ENCODE measurements around the gene CLEC16A. TPM values are rescaled to one million over a fixed set of nuclear protein-coding genes. Genes with fewer than 3 reads are reported as not detected.

CLEC16A gene
- total and polyA plus RNA-seq, 2 donors (not counting 1 experiment from before 2014, with no cell fraction given): 21.9 to 79.5 TPM

DNA sequence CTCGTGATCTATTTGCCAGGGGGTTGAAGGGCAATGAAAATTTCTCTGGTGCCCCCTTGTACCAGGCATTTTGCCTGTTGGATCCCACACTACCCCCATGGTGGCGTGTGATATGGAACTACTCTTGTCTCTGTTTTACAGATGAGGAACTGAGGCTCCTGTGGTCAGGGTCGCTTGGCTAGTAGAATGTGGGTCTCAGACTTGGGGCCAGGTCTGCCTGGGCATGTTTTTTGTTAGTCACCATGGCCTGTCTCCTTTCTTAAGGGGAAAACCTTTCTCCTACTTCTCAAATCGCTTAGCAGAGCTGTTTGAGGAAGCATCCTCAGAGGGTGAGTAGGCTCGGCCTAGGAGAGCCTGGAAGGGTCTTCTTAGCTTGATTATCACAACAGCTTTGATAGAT, 51.2 kb downstream of the CLEC16A start:
- no peaks in the 10 kb centered on the region for H3K27me3 Mint-ChIP-seq
- no peak overlapping the region for H3K4me3 ChIP-seq (ENCODE audit: control extremely low read depth in 1 of 5, extremely low read depth in 1 of 5, insufficient read depth in 1 of 5, low read depth in 2 of 5, low read length in 4 of 5)
- H2AFZ ChIP-seq (ENCODE audit: insufficient read depth, low read depth, low read length, poor library complexity, severe bottlenecking): no peak overlapping the region
- H3K9me3 ChIP-seq (ENCODE audit: control extremely low read depth in 1 of 3, control insufficient read depth in 2 of 3, insufficient read depth in 1 of 3, low read length in 2 of 3): no peaks in the 10 kb centered on the region
- H3K27ac Mint-ChIP-seq: no peak overlapping the region
- no peak for TF ChIP-seq EZH2 (IDR thresholded peaks at IDR 0.05; ENCODE audit: borderline replicate concordance, insufficient read depth, low read depth, low read length, poor library complexity, severe bottlenecking)
- TF ChIP-seq, protein P1, sequence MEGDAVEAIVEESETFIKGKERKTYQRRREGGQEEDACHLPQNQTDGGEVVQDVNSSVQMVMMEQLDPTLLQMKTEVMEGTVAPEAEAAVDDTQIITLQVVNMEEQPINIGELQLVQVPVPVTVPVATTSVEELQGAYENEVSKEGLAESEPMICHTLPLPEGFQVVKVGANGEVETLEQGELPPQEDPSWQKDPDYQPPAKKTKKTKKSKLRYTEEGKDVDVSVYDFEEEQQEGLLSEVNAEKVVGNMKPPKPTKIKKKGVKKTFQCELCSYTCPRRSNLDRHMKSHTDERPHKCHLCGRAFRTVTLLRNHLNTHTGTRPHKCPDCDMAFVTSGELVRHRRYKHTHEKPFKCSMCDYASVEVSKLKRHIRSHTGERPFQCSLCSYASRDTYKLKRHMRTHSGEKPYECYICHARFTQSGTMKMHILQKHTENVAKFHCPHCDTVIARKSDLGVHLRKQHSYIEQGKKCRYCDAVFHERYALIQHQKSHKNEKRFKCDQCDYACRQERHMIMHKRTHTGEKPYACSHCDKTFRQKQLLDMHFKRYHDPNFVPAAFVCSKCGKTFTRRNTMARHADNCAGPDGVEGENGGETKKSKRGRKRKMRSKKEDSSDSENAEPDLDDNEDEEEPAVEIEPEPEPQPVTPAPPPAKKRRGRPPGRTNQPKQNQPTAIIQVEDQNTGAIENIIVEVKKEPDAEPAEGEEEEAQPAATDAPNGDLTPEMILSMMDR (IDR thresholded peaks at IDR 0.05): no peak
- ChIA-PET CTCF (interaction anchor here (1.7 kb wide), 1 partner anchor 12 kb away, joined by 4 read pairs; no protein-coding TSS in a partner anchor), POLR2A (no interaction called here)
- WGBS (ENCODE audit: insufficient coverage): no CpG with 5 or more reads among the region's 5 CpGs
- peaks cover under 1% of the 10 kb centered on the region for H4K20me1 ChIP-seq (ENCODE audit: control insufficient read depth, insufficient read depth, low read length, poor library complexity, severe bottlenecking)
- no peak overlapping the region for H3K4me3 Mint-ChIP-seq
- no peak for DNase-seq
- peaks cover 4% of the 10 kb centered on the region for H3K79me2 ChIP-seq (ENCODE audit: control insufficient read depth, insufficient read depth, low read length)
- no peaks in the 10 kb centered on the region for H3K9me3 Mint-ChIP-seq (ENCODE audit: insufficient read depth)
- H3K4me1 Mint-ChIP-seq: no peaks in the 10 kb centered on the region
- H3K4me2 ChIP-seq (replicated peaks; ENCODE audit: low read depth, low read length, poor library complexity, severe bottlenecking): no peak overlapping the region
- no peak overlapping the region for H3K27ac ChIP-seq (ENCODE audit: low read length in 2 of 2)
- H3K9ac ChIP-seq (ENCODE audit: low read length): no peak overlapping the region
- intact Hi-C loops (cut with micrococcal nuclease): no loop called here
- H3K36me3 ChIP-seq (replicated peaks in 1 of 2; ENCODE audit: control extremely low read depth in 1 of 2, control insufficient read depth in 1 of 2, extremely low read depth in 1 of 2, insufficient read depth in 2 of 2, low read length in 1 of 2): peaks cover 0 to 60% of the 10 kb centered on the region in 2 experiments
- no peak for ATAC-seq (ENCODE audit: low read depth)
- no peaks in the 10 kb centered on the region for H3K4me1 ChIP-seq (ENCODE audit: control insufficient read depth in 2 of 2, insufficient read depth in 2 of 2, low read length in 2 of 2)
- no peaks in the 10 kb centered on the region for H3K27me3 ChIP-seq (replicated peaks in 1 of 4; ENCODE audit: control extremely low read depth in 1 of 4, control insufficient read depth in 3 of 4, insufficient read depth in 4 of 4, low read length in 3 of 4)

DNA sequence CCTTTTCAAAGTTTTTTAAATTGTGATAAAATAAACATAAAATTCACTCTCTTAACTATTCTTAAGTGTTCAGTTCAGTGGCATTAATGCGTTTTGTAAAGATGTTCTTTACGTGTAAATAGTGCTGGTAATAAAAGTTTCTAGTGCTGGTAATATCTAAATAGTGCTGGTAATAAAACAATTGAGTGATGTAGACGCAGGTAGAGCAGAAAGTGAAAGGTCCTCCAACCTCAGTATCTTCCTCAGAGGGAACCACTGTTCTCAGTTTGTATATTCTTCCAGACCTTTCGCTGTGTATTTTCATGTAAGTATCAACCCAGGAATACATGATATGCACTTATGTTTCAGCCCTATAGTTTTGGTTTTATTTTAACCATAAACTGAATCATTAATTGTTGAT, 53.1 kb downstream of the CLEC16A start:
- H3K79me2 ChIP-seq (ENCODE audit: control insufficient read depth, insufficient read depth, low read length): peaks cover 4% of the 10 kb centered on the region
- Mint-ChIP-seq H3K9me3 (ENCODE audit: insufficient read depth) (no peaks in the 10 kb centered on the region), H3K27me3 (no peaks in the 10 kb centered on the region), H3K4me3 (no peak overlapping the region), H3K4me1 (no peaks in the 10 kb centered on the region), H3K27ac (no peak overlapping the region)
- no peak overlapping the region for H3K27ac ChIP-seq (ENCODE audit: low read length in 2 of 2)
- H3K36me3 ChIP-seq (replicated peaks in 1 of 2; ENCODE audit: control extremely low read depth in 1 of 2, control insufficient read depth in 1 of 2, extremely low read depth in 1 of 2, insufficient read depth in 2 of 2, low read length in 1 of 2): peaks cover 0 to 48% of the 10 kb centered on the region in 2 experiments
- H3K9ac ChIP-seq (ENCODE audit: low read length): no peak overlapping the region
- DNase-seq (no peak), ATAC-seq (ENCODE audit: low read depth) (no peak)
- CTCF ChIA-PET: interaction anchor here (1.0 kb wide), 1 partner anchor 29 kb away, joined by 3 read pairs; no protein-coding TSS in a partner anchor
- H3K4me2 ChIP-seq (replicated peaks; ENCODE audit: low read depth, low read length, poor library complexity, severe bottlenecking): no peak overlapping the region
- intact Hi-C loops (cut with micrococcal nuclease): no loop called here
- no peaks in the 10 kb centered on the region for H3K27me3 ChIP-seq (replicated peaks in 1 of 4; ENCODE audit: control extremely low read depth in 1 of 4, control insufficient read depth in 3 of 4, insufficient read depth in 4 of 4, low read length in 3 of 4)
- no CpG with 5 or more reads among the region's 4 CpGs for WGBS (ENCODE audit: insufficient coverage)
- no peaks in the 10 kb centered on the region for H3K4me1 ChIP-seq (ENCODE audit: control insufficient read depth in 2 of 2, insufficient read depth in 2 of 2, low read length in 2 of 2)
- TF ChIP-seq, protein P1 (IDR thresholded peaks at IDR 0.05): no peak
- H2AFZ ChIP-seq (ENCODE audit: insufficient read depth, low read depth, low read length, poor library complexity, severe bottlenecking): no peak overlapping the region
- no peaks in the 10 kb centered on the region for H3K9me3 ChIP-seq (ENCODE audit: control extremely low read depth in 1 of 3, control insufficient read depth in 2 of 3, insufficient read depth in 1 of 3, low read length in 2 of 3)
- POLR2A ChIA-PET: no interaction called here
- no peaks in the 10 kb centered on the region for H4K20me1 ChIP-seq (ENCODE audit: control insufficient read depth, insufficient read depth, low read length, poor library complexity, severe bottlenecking)
- no peak overlapping the region for H3K4me3 ChIP-seq (ENCODE audit: control extremely low read depth in 1 of 5, extremely low read depth in 1 of 5, insufficient read depth in 1 of 5, low read depth in 2 of 5, low read length in 4 of 5)
